ENCODE measurements around the gene LRRIQ4.

DNA sequence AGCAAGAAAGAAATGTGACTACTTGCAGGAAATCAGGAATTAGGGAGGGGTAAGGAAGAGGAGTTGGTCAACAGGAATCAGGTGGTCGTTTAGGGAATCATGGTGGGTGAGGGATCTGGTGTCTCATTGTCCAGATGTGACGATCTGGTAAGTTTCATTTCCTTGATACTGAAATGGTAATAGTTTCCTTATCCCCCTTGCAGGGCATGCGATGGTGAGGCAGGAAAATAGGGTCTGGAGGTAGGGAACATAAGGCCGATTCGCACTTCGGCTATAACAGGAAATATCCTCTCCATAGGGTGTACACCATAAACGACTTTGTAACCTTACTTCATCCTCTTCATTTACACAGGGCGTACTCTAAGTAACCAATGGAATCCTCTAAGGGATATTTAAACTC is 608 bp downstream of the LRRIQ4 start:
- TF ChIP-seq, protein P1, sequence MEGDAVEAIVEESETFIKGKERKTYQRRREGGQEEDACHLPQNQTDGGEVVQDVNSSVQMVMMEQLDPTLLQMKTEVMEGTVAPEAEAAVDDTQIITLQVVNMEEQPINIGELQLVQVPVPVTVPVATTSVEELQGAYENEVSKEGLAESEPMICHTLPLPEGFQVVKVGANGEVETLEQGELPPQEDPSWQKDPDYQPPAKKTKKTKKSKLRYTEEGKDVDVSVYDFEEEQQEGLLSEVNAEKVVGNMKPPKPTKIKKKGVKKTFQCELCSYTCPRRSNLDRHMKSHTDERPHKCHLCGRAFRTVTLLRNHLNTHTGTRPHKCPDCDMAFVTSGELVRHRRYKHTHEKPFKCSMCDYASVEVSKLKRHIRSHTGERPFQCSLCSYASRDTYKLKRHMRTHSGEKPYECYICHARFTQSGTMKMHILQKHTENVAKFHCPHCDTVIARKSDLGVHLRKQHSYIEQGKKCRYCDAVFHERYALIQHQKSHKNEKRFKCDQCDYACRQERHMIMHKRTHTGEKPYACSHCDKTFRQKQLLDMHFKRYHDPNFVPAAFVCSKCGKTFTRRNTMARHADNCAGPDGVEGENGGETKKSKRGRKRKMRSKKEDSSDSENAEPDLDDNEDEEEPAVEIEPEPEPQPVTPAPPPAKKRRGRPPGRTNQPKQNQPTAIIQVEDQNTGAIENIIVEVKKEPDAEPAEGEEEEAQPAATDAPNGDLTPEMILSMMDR (conservative IDR thresholded peaks at IDR 0.05 in 1 of 2, IDR thresholded peaks at IDR 0.05 in 1 of 2; ENCODE audit: extremely low read depth in 1 of 2, insufficient read depth in 1 of 2, low read depth in 1 of 2, low read length in 2 of 2), result no peak
- no peak for TF ChIP-seq EZH2 (IDR thresholded peaks at IDR 0.05; ENCODE audit: borderline replicate concordance, low read length)

All from mammary epithelial cell (primary cell).